Left lobe of liver (tissue), 2 donors: Measurements from ENCODE around the gene TTLL5. TPM values are rescaled to one million over a fixed set of nuclear protein-coding genes. Genes with fewer than 3 reads are reported as not detected.
"Not testable (repeated sequence)": the region's sequence is repeated elsewhere in the genome, so short reads cannot be mapped to it uniquely, and the experiment has no call there.

Experiments used
- ATAC-seq: fragments of 200-7000 bp; cut with Tn5 transposase; one replicate; pipeline ENCODE4 v1.9.1; 2020; ENCODE audit warnings: mild to moderate bottlenecking, moderate library complexity
- DNase-seq: peaks from one replicate; pipeline ENCODE4 v3.0.0-alpha.2; 2020; ENCODE audit warnings: low spot score
- total RNA-seq: library from RNA; stranded (reverse); gene quantifications from one replicate; pipeline ENCODE4 v1.2.1, GENCODE V29; 2021
- donor health status: DM: no; HTN: no; CAD: no; lungs with moderate emphysema.
- donor health status: DM: no; HTN: yes; CAD: no.

Gene TTLL5
- total RNA-seq, 1 donor from 2014 or later: 9.5 TPM

GRCh38 chr14:75831455-75831854, 170.4 kb downstream of the TTLL5 start:
- no peak for DNase-seq
- peak; percentile 76 for ATAC-seq

- peak; percentile 76 for ATAC-seq
- DNase-seq: no peak
Measured at GRCh38 chr14:75831952-75832351, 170.9 kb downstream of the TTLL5 start.

GRCh38 chr14:75832621-75833297, 171.7 kb downstream of the TTLL5 start:
- DNase-seq: no peak
- no peak for ATAC-seq

- DNase-seq (no peak), ATAC-seq (no peak)
Measured at GRCh38 chr14:75833326-75834020, 172.4 kb downstream of the TTLL5 start.

- ATAC-seq: no peak
Measured at GRCh38 chr14:75835156-75835725, 174.2 kb downstream of the TTLL5 start.

GRCh38 chr14:75835737-75836136, 174.7 kb downstream of the TTLL5 start:
- no peak for DNase-seq
- no peak for ATAC-seq

More at GRCh38 chr14:75835156-75835725, 174.2 kb downstream of the TTLL5 start:
- no peak for DNase-seq

GRCh38 chr14:75837151-75837787, 176.2 kb downstream of the TTLL5 start:
- ATAC-seq (no peak), DNase-seq (no peak)

GRCh38 chr14:75840911-75841310, 179.9 kb downstream of the TTLL5 start:
- ATAC-seq: no peak
- DNase-seq: no peak

- DNase-seq (no peak), ATAC-seq (no peak)
Measured at GRCh38 chr14:75842551-75842950, 181.5 kb downstream of the TTLL5 start.

- no peak for ATAC-seq
- DNase-seq: no peak
Measured at GRCh38 chr14:75844486-75844885, 183.4 kb downstream of the TTLL5 start.

- DNase-seq (no peak), ATAC-seq (no peak)
Measured at GRCh38 chr14:75845136-75845804, 184.2 kb downstream of the TTLL5 start.

- not testable (repeated sequence) for ATAC-seq
Measured at GRCh38 chr14:75846694-75847093, 185.6 kb downstream of the TTLL5 start.

GRCh38 chr14:75847584-75847983, 186.5 kb downstream of the TTLL5 start:
- no peak for ATAC-seq
- no peak for DNase-seq

More at GRCh38 chr14:75846694-75847093, 185.6 kb downstream of the TTLL5 start:
- DNase-seq: not testable (repeated sequence)

- no peak for ATAC-seq
Measured at GRCh38 chr14:75848167-75848913, 187.3 kb downstream of the TTLL5 start.

GRCh38 chr14:75849300-75849895, 188.4 kb downstream of the TTLL5 start:
- ATAC-seq (no peak), DNase-seq (no peak)

More at GRCh38 chr14:75848167-75848913, 187.3 kb downstream of the TTLL5 start:
- no peak for DNase-seq

GRCh38 chr14:75851574-75851866, 190.5 kb downstream of the TTLL5 start:
- peak; percentile 98 for ATAC-seq
- peak; percentile 62 for DNase-seq

GRCh38 chr14:75854111-75854799, 193.2 kb downstream of the TTLL5 start:
- DNase-seq (no peak), ATAC-seq (no peak)

- no peak for ATAC-seq
- DNase-seq: no peak
Measured at GRCh38 chr14:75857199-75857598, 196.2 kb downstream of the TTLL5 start.

- no peak for DNase-seq
- ATAC-seq: no peak
Measured at GRCh38 chr14:75858362-75858761, 197.3 kb downstream of the TTLL5 start.
